ENCODE data around the gene DTNBP1. TPM values are rescaled to one million over a fixed set of nuclear protein-coding genes. Genes with fewer than 3 reads are reported as not detected.

DTNBP1 gene
- total and polyA plus RNA-seq, 2 donors (not counting 3 experiments of a cell fraction or from before 2014, with no cell fraction given) = 24.3 to 28.9 TPM

DNA sequence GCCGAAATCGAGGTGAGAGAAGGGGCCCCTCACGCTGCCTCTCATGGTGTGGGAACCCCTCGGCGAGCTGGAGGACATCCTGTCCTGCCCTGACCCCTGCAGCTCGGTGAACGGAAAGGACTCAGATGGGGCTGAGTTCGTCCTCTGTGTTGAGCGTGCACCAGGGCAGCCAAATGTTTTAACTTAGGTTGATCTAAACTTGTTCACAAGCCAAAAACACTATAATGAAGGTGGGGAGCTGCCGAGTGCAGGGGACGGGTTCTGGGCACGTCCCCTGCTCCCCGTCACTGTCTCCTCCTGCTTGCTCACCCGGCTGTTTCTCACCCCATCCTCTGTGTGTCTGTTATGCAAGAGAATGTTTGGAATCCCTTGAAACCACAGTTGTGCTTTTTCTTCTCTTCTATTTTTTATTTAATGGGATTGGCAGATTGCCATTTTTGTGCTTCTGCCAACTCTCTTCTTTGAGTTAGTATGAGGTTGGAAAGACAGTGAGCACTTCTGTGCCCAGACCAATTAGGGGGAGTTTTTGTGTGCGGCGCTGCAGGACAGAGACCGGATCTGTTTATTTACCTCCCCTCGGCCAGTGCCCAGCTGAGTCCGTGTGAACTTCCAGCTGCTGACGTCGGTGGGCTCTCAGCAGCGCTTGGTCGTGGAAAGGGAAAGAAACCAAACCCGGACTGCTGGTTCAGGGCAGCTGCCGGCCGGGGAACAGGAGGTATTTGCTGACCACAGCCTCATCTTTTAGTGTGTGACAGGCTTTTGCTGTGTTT lies 158.1 kb downstream of the DTNBP1 start:
- peak overlapping the region; percentile 19 for H3K4me2 ChIP-seq (ENCODE audit: insufficient read depth, low read length)
- H4K20me1 ChIP-seq (replicated peaks; ENCODE audit: control insufficient read depth, extremely low read depth, insufficient read depth, low read length) = no peaks in the 10 kb centered on the region
- H3K9ac ChIP-seq (replicated peaks; ENCODE audit: extremely low read depth, insufficient read depth, low read length) = no peak overlapping the region
- dilution Hi-C loops (cut with MboI; ENCODE audit: extremely low pct_ligation_motif_present, low sequenced_read_pairs) = no loop called here
- H3K27me3 ChIP-seq (ENCODE audit: control insufficient read depth in 2 of 2, insufficient read depth in 2 of 2, low read length in 2 of 2) = no peaks in the 10 kb centered on the region
- BruUV-seq (replicated peaks) = no TSS peak
- ChIA-PET POLR2A (no interaction called here), CTCF (interaction anchor here (0.7 to 2.0 kb wide), 6 partner anchors 10 to 1293 kb away, joined by 3 to 10 read pairs (median 4); partner anchors contain the start of gene DTNBP1)
- DNase-seq (ENCODE audit: low read depth, low spot score) = peak; percentile 91
- H3K36me3 ChIP-seq (ENCODE audit: control insufficient read depth in 2 of 2, extremely low read depth in 1 of 2, insufficient read depth in 2 of 2, low read length in 2 of 2) = peaks cover 2 to 4% of the 10 kb centered on the region in 2 experiments
- no peaks in the 10 kb centered on the region for H3K9me1 ChIP-seq (replicated peaks; ENCODE audit: control insufficient read depth, extremely low read depth, insufficient read depth, low read length)
- no peak for TF ChIP-seq JUN (IDR thresholded peaks at IDR 0.05; ENCODE audit: borderline replicate concordance, insufficient read depth, insufficient read length, low read depth)
- TF ChIP-seq, protein P1, sequence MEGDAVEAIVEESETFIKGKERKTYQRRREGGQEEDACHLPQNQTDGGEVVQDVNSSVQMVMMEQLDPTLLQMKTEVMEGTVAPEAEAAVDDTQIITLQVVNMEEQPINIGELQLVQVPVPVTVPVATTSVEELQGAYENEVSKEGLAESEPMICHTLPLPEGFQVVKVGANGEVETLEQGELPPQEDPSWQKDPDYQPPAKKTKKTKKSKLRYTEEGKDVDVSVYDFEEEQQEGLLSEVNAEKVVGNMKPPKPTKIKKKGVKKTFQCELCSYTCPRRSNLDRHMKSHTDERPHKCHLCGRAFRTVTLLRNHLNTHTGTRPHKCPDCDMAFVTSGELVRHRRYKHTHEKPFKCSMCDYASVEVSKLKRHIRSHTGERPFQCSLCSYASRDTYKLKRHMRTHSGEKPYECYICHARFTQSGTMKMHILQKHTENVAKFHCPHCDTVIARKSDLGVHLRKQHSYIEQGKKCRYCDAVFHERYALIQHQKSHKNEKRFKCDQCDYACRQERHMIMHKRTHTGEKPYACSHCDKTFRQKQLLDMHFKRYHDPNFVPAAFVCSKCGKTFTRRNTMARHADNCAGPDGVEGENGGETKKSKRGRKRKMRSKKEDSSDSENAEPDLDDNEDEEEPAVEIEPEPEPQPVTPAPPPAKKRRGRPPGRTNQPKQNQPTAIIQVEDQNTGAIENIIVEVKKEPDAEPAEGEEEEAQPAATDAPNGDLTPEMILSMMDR (IDR thresholded peaks at IDR 0.05; ENCODE audit: extremely low read depth in 1 of 2, insufficient read depth in 1 of 2, low read depth in 1 of 2, low read length in 2 of 2) = no peak
- TF ChIP-seq POLR2AphosphoS5 (IDR thresholded peaks at IDR 0.05; ENCODE audit: insufficient read depth, low read depth, low read length) = no peak
- TF ChIP-seq POLR2A (IDR thresholded peaks at IDR 0.05; ENCODE audit: low read depth, low read length) = no peak
- no peak for TF ChIP-seq EZH2 (IDR thresholded peaks at IDR 0.05; ENCODE audit: borderline replicate concordance, low read depth, low read length, severe bottlenecking)
- no peak for TF ChIP-seq GATA2 (IDR thresholded peaks at IDR 0.05; ENCODE audit: insufficient read depth, insufficient read length, low read depth, low read length)
- no peak for TF ChIP-seq FOS (IDR thresholded peaks at IDR 0.05; ENCODE audit: borderline replicate concordance, insufficient read depth, low read length)
- no peaks in the 10 kb centered on the region for H3K9me3 ChIP-seq (replicated peaks; ENCODE audit: control insufficient read depth, insufficient read depth, low read length)
- peak; percentile 42 for FAIRE-seq
- no peak overlapping the region for H3K27ac ChIP-seq (ENCODE audit: insufficient read depth, low read depth, low read length)
- no peaks in the 10 kb centered on the region for H3K79me2 ChIP-seq (ENCODE audit: control insufficient read depth, insufficient read depth, low read length)
- no peak overlapping the region for H2AFZ ChIP-seq (ENCODE audit: low read depth, low read length)
- peak overlapping the region in 1 of 3 experiments; percentile 1 for H3K4me3 ChIP-seq (replicated peaks in 1 of 3; ENCODE audit: insufficient read depth in 1 of 3, low read depth in 1 of 3, low read length in 3 of 3)
- intact Hi-C loops (cut with micrococcal nuclease) = loop anchor here (2.0 to 5.0 kb wide), 2 partner anchors 48 to 118 kb away; no protein-coding TSS in a partner anchor
- H3K4me1 ChIP-seq (ENCODE audit: control insufficient read depth, extremely low read depth, insufficient read depth, low read length) = peaks cover 11% of the 10 kb centered on the region
